ENCODE data around the gene LRRC75B. TPM values are rescaled to one million over a fixed set of nuclear protein-coding genes. Genes with fewer than 3 reads are reported as not detected.

Gene LRRC75B
- total RNA-seq, 1 experiment from 2014 or later, result 0.86 TPM

DNA sequence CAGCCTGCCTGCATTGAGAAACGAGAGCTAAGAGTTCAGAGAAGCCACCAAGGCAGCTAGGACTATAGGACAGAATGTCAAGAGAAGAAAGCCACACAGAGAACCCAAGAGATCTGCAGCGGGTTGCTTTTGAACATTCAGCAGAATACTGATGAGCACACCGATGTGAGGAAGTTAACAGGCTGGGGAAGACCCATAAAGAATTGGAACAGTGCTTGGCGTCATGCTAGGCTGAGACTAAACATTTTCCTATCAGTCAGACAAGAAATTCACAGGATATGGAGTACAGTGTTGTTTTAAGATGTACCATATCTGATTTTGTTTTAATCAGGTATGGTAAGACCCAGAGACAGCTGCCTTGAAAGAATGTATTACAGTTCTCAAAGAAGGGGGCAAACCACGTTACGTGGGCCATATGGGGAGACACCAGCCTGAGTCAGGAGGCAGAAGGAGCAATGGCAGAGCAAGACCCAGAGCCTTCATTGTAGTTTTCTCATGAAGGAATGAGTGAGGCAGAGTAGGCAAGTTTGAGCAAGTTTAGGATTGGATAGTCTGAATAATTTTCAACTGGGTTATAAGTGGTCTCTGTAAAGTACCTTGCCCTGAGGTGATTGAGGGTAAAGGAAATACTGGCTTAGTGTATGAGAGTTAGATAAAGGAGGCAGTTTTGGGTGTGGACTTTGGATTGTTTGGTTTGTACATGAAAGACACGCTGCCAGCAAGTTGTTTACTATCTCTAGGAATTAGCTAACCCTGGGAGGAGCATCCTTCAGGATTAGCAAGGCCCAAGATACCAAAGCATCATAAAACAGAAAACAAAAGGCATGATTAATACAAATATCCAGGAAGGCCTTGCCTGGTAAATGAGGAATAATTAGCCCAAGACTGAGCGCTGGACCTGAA is 14.3 kb downstream of the LRRC75B start:
- TF ChIP-seq CTCF (conservative IDR thresholded peaks at IDR 0.05; ENCODE audit: low read depth, low read length) (no peak), EZH2 (IDR thresholded peaks at IDR 0.05; ENCODE audit: borderline replicate concordance, low read depth, low read length, poor library complexity, severe bottlenecking) (no peak)
- CTCF ChIA-PET, result no interaction called here
- intact Hi-C loops (cut with micrococcal nuclease; ENCODE audit: unreplicated experiment), result no loop called here
- Histone ChIP-seq H3K4me3 (ENCODE audit: low read depth, low read length, poor library complexity, severe bottlenecking) (no peak overlapping the region), H3K9me3 (ENCODE audit: low read depth, low read length, poor library complexity, severe bottlenecking) (no peaks in the 10 kb centered on the region), H3K27ac (ENCODE audit: low read depth, low read length, poor library complexity, severe bottlenecking) (peak overlapping the region; percentile 38), H3K4me1 (ENCODE audit: insufficient read depth, low read length, poor library complexity, severe bottlenecking) (peaks cover 15% of the 10 kb centered on the region), H3K36me3 (ENCODE audit: insufficient read depth, low read length, poor library complexity, severe bottlenecking) (peaks cover 16% of the 10 kb centered on the region), H3K27me3 (replicated peaks; ENCODE audit: insufficient read depth, low read depth, low read length, poor library complexity) (no peaks in the 10 kb centered on the region)
- BruUV-seq (replicated peaks), result TSS peak; percentile 1
- POLR2A ChIA-PET (ENCODE audit: low non-redundant PET), result no interaction called here
- no peak for DNase-seq (ENCODE audit: low spot score)

GRCh38 chr22:24576778-24577177 is 16.1 kb downstream of the LRRC75B start:
- intact Hi-C loops (cut with micrococcal nuclease; ENCODE audit: unreplicated experiment), result no loop called here
- Histone ChIP-seq H3K27ac (ENCODE audit: low read depth, low read length, poor library complexity, severe bottlenecking) (no peak overlapping the region), H3K4me1 (ENCODE audit: insufficient read depth, low read length, poor library complexity, severe bottlenecking) (peaks cover 11% of the 10 kb centered on the region), H3K9me3 (ENCODE audit: low read depth, low read length, poor library complexity, severe bottlenecking) (no peaks in the 10 kb centered on the region), H3K4me3 (ENCODE audit: low read depth, low read length, poor library complexity, severe bottlenecking) (no peak overlapping the region), H3K27me3 (replicated peaks; ENCODE audit: insufficient read depth, low read depth, low read length, poor library complexity) (no peaks in the 10 kb centered on the region), H3K36me3 (ENCODE audit: insufficient read depth, low read length, poor library complexity, severe bottlenecking) (peaks cover 34% of the 10 kb centered on the region)
- TF ChIP-seq EZH2 (IDR thresholded peaks at IDR 0.05; ENCODE audit: borderline replicate concordance, low read depth, low read length, poor library complexity, severe bottlenecking) (no peak), CTCF (conservative IDR thresholded peaks at IDR 0.05; ENCODE audit: low read depth, low read length) (no peak)
- no TSS peak for BruUV-seq (replicated peaks)
- CTCF ChIA-PET, result no interaction called here
- POLR2A ChIA-PET (ENCODE audit: low non-redundant PET), result interaction anchor here (0.6 kb wide), 1 partner anchor 682 kb away, joined by 4 read pairs; the partner anchor contains the start of gene MIF
- DNase-seq (ENCODE audit: low spot score), result no peak

- Histone ChIP-seq H3K9me3 (ENCODE audit: low read depth, low read length, poor library complexity, severe bottlenecking) (no peaks in the 10 kb centered on the region), H3K4me3 (ENCODE audit: low read depth, low read length, poor library complexity, severe bottlenecking) (no peak overlapping the region), H3K27me3 (replicated peaks; ENCODE audit: insufficient read depth, low read depth, low read length, poor library complexity) (no peaks in the 10 kb centered on the region), H3K4me1 (ENCODE audit: insufficient read depth, low read length, poor library complexity, severe bottlenecking) (no peaks in the 10 kb centered on the region), H3K36me3 (ENCODE audit: insufficient read depth, low read length, poor library complexity, severe bottlenecking) (peaks cover 77% of the 10 kb centered on the region), H3K27ac (ENCODE audit: low read depth, low read length, poor library complexity, severe bottlenecking) (no peak overlapping the region)
- intact Hi-C loops (cut with micrococcal nuclease; ENCODE audit: unreplicated experiment), result no loop called here
- no TSS peak for BruUV-seq (replicated peaks)
- DNase-seq (ENCODE audit: low spot score), result no peak
- TF ChIP-seq EZH2 (IDR thresholded peaks at IDR 0.05; ENCODE audit: borderline replicate concordance, low read depth, low read length, poor library complexity, severe bottlenecking) (no peak), CTCF (conservative IDR thresholded peaks at IDR 0.05; ENCODE audit: low read depth, low read length) (no peak)
- ChIA-PET POLR2A (ENCODE audit: low non-redundant PET) (no interaction called here), CTCF (interaction anchor here (0.6 kb wide), 1 partner anchor 219 kb away, joined by 5 read pairs; no protein-coding TSS in a partner anchor)
Measured at GRCh38 chr22:24571266-24571665, 21.6 kb downstream of the LRRC75B start.
